ENCODE data around the gene GPR153. TPM values are rescaled to one million over a fixed set of nuclear protein-coding genes. Genes with fewer than 3 reads are reported as not detected.

Gene GPR153
- total RNA-seq, 3 donors from 2014 or later (not counting 1 experiment from before 2014, with no cell fraction given) = 8.5 to 9.7 (median 8.7) TPM

GRCh38 chr1:6225651-6226050 lies 35.2 kb downstream of the GPR153 start:
- Mint-ChIP-seq H3K27me3 (ENCODE audit: low read depth in 2 of 2) (no peaks in the 10 kb centered on the region), H3K27ac (no peak overlapping the region), H3K4me3 (no peak overlapping the region), H3K4me1 (peaks cover 0 to 5% of the 10 kb centered on the region in 2 donors), H3K36me3 (peaks cover 6% of the 10 kb centered on the region), H3K9me3 (no peaks in the 10 kb centered on the region)
- TF ChIP-seq, protein P1, sequence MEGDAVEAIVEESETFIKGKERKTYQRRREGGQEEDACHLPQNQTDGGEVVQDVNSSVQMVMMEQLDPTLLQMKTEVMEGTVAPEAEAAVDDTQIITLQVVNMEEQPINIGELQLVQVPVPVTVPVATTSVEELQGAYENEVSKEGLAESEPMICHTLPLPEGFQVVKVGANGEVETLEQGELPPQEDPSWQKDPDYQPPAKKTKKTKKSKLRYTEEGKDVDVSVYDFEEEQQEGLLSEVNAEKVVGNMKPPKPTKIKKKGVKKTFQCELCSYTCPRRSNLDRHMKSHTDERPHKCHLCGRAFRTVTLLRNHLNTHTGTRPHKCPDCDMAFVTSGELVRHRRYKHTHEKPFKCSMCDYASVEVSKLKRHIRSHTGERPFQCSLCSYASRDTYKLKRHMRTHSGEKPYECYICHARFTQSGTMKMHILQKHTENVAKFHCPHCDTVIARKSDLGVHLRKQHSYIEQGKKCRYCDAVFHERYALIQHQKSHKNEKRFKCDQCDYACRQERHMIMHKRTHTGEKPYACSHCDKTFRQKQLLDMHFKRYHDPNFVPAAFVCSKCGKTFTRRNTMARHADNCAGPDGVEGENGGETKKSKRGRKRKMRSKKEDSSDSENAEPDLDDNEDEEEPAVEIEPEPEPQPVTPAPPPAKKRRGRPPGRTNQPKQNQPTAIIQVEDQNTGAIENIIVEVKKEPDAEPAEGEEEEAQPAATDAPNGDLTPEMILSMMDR (IDR thresholded peaks at IDR 0.05) = no peak
- 96% methylated on average over 8 of the region's 8 CpGs for WGBS (ENCODE audit: insufficient coverage)
- intact Hi-C loops (cut with micrococcal nuclease) = no loop called here
- no peaks in the 10 kb centered on the region for H3K9me3 ChIP-seq (ENCODE audit: control insufficient read depth, insufficient read depth, low read length)
- H3K4me3 ChIP-seq (ENCODE audit: low read length) = no peak overlapping the region
- DNase-seq (no peak), ATAC-seq (no peak)
- no peak overlapping the region for H3K27ac ChIP-seq (ENCODE audit: low read length)
- no peaks in the 10 kb centered on the region for H3K27me3 ChIP-seq (ENCODE audit: control insufficient read depth, insufficient read depth, low read length)
- H3K4me1 ChIP-seq (ENCODE audit: control insufficient read depth, insufficient read depth, low read length) = no peaks in the 10 kb centered on the region
- H3K36me3 ChIP-seq (ENCODE audit: control insufficient read depth, insufficient read depth, low read length) = peaks cover 38% of the 10 kb centered on the region

DNA sequence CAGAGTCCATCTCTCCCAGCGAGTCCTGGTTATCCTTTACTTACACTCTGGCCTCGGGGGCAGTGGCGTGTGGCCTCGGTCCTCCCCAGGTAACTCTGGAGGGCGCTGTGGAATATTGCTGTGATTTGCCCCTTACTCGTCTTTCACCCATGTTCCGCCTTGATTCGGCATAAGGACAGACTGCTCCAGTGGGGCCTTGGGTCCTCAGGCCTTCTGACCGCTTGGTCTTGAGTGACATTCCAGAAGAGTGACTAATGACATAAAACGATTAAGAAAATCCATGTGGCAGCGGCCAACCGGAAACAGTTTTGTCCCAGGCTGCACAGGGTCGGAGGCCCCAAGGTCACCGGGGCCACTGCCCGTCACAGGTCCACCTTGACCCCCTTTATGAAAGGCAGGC lies 36.2 kb downstream of the GPR153 start:
- H3K4me1 ChIP-seq (ENCODE audit: control insufficient read depth, insufficient read depth, low read length) = no peaks in the 10 kb centered on the region
- Mint-ChIP-seq H3K36me3 (peaks cover 6% of the 10 kb centered on the region), H3K27me3 (ENCODE audit: low read depth in 2 of 2) (no peaks in the 10 kb centered on the region), H3K4me1 (peaks cover 0 to 5% of the 10 kb centered on the region in 2 donors), H3K27ac (no peak overlapping the region), H3K9me3 (no peaks in the 10 kb centered on the region), H3K4me3 (no peak overlapping the region)
- intact Hi-C loops (cut with micrococcal nuclease) = no loop called here
- no peak overlapping the region for H3K27ac ChIP-seq (ENCODE audit: low read length)
- no peaks in the 10 kb centered on the region for H3K27me3 ChIP-seq (ENCODE audit: control insufficient read depth, insufficient read depth, low read length)
- H3K9me3 ChIP-seq (ENCODE audit: control insufficient read depth, insufficient read depth, low read length) = no peaks in the 10 kb centered on the region
- TF ChIP-seq, protein P1 (IDR thresholded peaks at IDR 0.05) = no peak
- DNase-seq (no peak), ATAC-seq (no peak)
- WGBS (ENCODE audit: insufficient coverage) = 97% methylated on average over 15 of the region's 15 CpGs
- H3K36me3 ChIP-seq (ENCODE audit: control insufficient read depth, insufficient read depth, low read length) = peaks cover 38% of the 10 kb centered on the region
- H3K4me3 ChIP-seq (ENCODE audit: low read length) = no peak overlapping the region

DNA sequence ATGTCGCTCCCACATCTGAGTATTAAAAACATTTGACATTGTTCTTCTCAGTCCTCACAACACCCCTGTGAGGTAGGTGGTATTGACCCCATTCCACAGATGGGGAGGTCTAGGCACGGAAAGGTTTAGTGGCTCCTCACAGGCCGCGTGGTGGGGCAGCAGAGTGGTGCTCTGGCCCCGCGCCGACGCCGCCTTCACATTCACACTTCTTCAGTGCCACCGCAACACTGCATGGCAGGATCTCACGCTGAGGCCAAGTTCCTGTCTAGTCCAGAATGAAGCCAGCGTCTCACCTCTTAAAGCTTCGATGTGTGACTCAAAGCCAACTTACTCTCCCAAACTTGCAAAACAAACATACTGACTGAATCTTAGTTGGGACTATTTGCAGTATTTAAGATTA lies 37.3 kb downstream of the GPR153 start:
- H3K9me3 ChIP-seq (ENCODE audit: control insufficient read depth, insufficient read depth, low read length) = no peaks in the 10 kb centered on the region
- TF ChIP-seq, protein P1 (IDR thresholded peaks at IDR 0.05) = no peak
- H3K27me3 ChIP-seq (ENCODE audit: control insufficient read depth, insufficient read depth, low read length) = no peaks in the 10 kb centered on the region
- no peak overlapping the region for H3K27ac ChIP-seq (ENCODE audit: low read length)
- ATAC-seq (no peak), DNase-seq (no peak)
- Mint-ChIP-seq H3K27ac (no peak overlapping the region), H3K4me3 (no peak overlapping the region), H3K4me1 (peaks cover 0 to 5% of the 10 kb centered on the region in 2 donors), H3K36me3 (peaks cover 6% of the 10 kb centered on the region), H3K9me3 (no peaks in the 10 kb centered on the region), H3K27me3 (ENCODE audit: low read depth in 2 of 2) (no peaks in the 10 kb centered on the region)
- no peaks in the 10 kb centered on the region for H3K4me1 ChIP-seq (ENCODE audit: control insufficient read depth, insufficient read depth, low read length)
- intact Hi-C loops (cut with micrococcal nuclease) = no loop called here
- peaks cover 35% of the 10 kb centered on the region for H3K36me3 ChIP-seq (ENCODE audit: control insufficient read depth, insufficient read depth, low read length)
- 95% methylated on average over 12 of the region's 13 CpGs for WGBS (ENCODE audit: insufficient coverage)
- no peak overlapping the region for H3K4me3 ChIP-seq (ENCODE audit: low read length)

- TF ChIP-seq, protein P1 (IDR thresholded peaks at IDR 0.05) = no peak
- Mint-ChIP-seq H3K4me1 (peaks cover 0 to 5% of the 10 kb centered on the region in 2 donors), H3K27me3 (ENCODE audit: low read depth in 2 of 2) (no peaks in the 10 kb centered on the region), H3K36me3 (peaks cover 6% of the 10 kb centered on the region), H3K4me3 (no peak overlapping the region), H3K9me3 (no peaks in the 10 kb centered on the region), H3K27ac (no peak overlapping the region)
- no peak overlapping the region for H3K4me3 ChIP-seq (ENCODE audit: low read length)
- H3K36me3 ChIP-seq (ENCODE audit: control insufficient read depth, insufficient read depth, low read length) = peaks cover 31% of the 10 kb centered on the region
- H3K4me1 ChIP-seq (ENCODE audit: control insufficient read depth, insufficient read depth, low read length) = no peaks in the 10 kb centered on the region
- 93% methylated on average over 6 of the region's 6 CpGs for WGBS (ENCODE audit: insufficient coverage)
- no peak for DNase-seq
- H3K27me3 ChIP-seq (ENCODE audit: control insufficient read depth, insufficient read depth, low read length) = no peaks in the 10 kb centered on the region
- H3K27ac ChIP-seq (ENCODE audit: low read length) = no peak overlapping the region
- H3K9me3 ChIP-seq (ENCODE audit: control insufficient read depth, insufficient read depth, low read length) = no peaks in the 10 kb centered on the region
- intact Hi-C loops (cut with micrococcal nuclease) = no loop called here
- no peak for ATAC-seq
Measured at GRCh38 chr1:6222636-6223035, 38.3 kb downstream of the GPR153 start.
